GM12891 (cell line): ENCODE measurements around the gene LCMT1.
"Not testable (repeated sequence)": the region's sequence is repeated elsewhere in the genome, so short reads cannot be mapped to it uniquely, and the experiment has no call there.

ENCODE experiments used
- DNase-seq: peaks from one replicate; pipeline ENCODE4 v3.0.0; 2011; ENCODE audit warnings: low spot score; ENCODE audit not compliant: insufficient read length
- FAIRE-seq: peaks from 2 replicates; lab custom pipeline; 2011; peaks lifted over from hg19 to GRCh38; lab: Jason Lieb, UNC
- PAX5 ChIP-seq: IDR thresholded peaks from 2 replicates; pipeline ENCODE4 v1.6.1; 2011; ENCODE audit warnings: low read length, moderate library complexity, mild to moderate bottlenecking; ENCODE audit not compliant: insufficient read depth, severe bottlenecking
- POLR2A ChIP-seq: IDR thresholded peaks from 2 replicates; pipeline ENCODE4 v1.6.1; 2011; ENCODE audit warnings: low read depth, low read length, control low read depth
- POLR2AphosphoS5 ChIP-seq: IDR thresholded peaks from 2 replicates; pipeline ENCODE4 v1.6.1; 2011; ENCODE audit warnings: low read depth, low read length, control low read depth
- POU2F2 ChIP-seq: IDR thresholded peaks from 2 replicates; pipeline ENCODE4 v1.6.1; 2011; ENCODE audit warnings: low read depth, mild to moderate bottlenecking, control low read depth, low read length, moderate library complexity
- SPI1 ChIP-seq: IDR thresholded peaks from 2 replicates; pipeline ENCODE4 v1.6.1; 2011; ENCODE audit warnings: low read depth, low read length, control low read depth
- TAF1 ChIP-seq: IDR thresholded peaks from 2 replicates; pipeline ENCODE4 v1.6.1; 2011; ENCODE audit warnings: low read depth, low read length, control low read depth

Gene LCMT1

GRCh38 chr16:25161753-25162367, 50.3 kb downstream of the LCMT1 start:
- FAIRE-seq, result no peak
- no peak for DNase-seq
- TF ChIP-seq PAX5, result no peak
- no peak for TF ChIP-seq SPI1
- no peak for TF ChIP-seq POU2F2
- TF ChIP-seq POLR2A, result no peak
- no peak for TF ChIP-seq POLR2AphosphoS5
- no peak for TF ChIP-seq TAF1

- no peak for FAIRE-seq
These were observed 52.1 kb downstream of the LCMT1 start for GRCh38 chr16:25163683-25164082.

GRCh38 chr16:25165284-25165683, 53.7 kb downstream of the LCMT1 start:
- FAIRE-seq (no peak), DNase-seq (no peak)
- TF ChIP-seq SPI1 (no peak), POLR2AphosphoS5 (no peak), PAX5 (no peak), POLR2A (no peak), POU2F2 (no peak), TAF1 (no peak)

More at GRCh38 chr16:25163683-25164082, 52.1 kb downstream of the LCMT1 start:
- TF ChIP-seq POLR2A, result no peak
- no peak for DNase-seq

- DNase-seq, FAIRE-seq: not testable (repeated sequence)
These were observed 56.4 kb downstream of the LCMT1 start for GRCh38 chr16:25167920-25168319.

- TF ChIP-seq POU2F2, result no peak
- TF ChIP-seq TAF1, result no peak
- TF ChIP-seq POLR2AphosphoS5, result no peak
- no peak for TF ChIP-seq SPI1
- TF ChIP-seq POLR2A, result no peak
- no peak for TF ChIP-seq PAX5
- DNase-seq (no peak), FAIRE-seq (no peak)
These were observed 59.8 kb downstream of the LCMT1 start for GRCh38 chr16:25171390-25171789.

GRCh38 chr16:25172831-25173230, 61.3 kb downstream of the LCMT1 start:
- no peak for FAIRE-seq
- no peak for DNase-seq
- no peak for TF ChIP-seq SPI1
- no peak for TF ChIP-seq PAX5
- TF ChIP-seq POLR2AphosphoS5, result no peak
- TF ChIP-seq POLR2A, result no peak
- no peak for TF ChIP-seq TAF1
- TF ChIP-seq POU2F2, result no peak

GRCh38 chr16:25174285-25174684, 62.7 kb downstream of the LCMT1 start:
- FAIRE-seq, result no peak

GRCh38 chr16:25176136-25176535, 64.6 kb downstream of the LCMT1 start:
- DNase-seq (no peak), FAIRE-seq (no peak)
- TF ChIP-seq PAX5 (no peak), POU2F2 (no peak), POLR2A (no peak), POLR2AphosphoS5 (no peak), SPI1 (no peak), TAF1 (no peak)

More at GRCh38 chr16:25174285-25174684, 62.7 kb downstream of the LCMT1 start:
- TF ChIP-seq PAX5 (no peak), POU2F2 (no peak), POLR2A (no peak)
- DNase-seq, result no peak

GRCh38 chr16:25177512-25177830, 65.9 kb downstream of the LCMT1 start:
- DNase-seq (no peak), FAIRE-seq (no peak)
- TF ChIP-seq POLR2AphosphoS5, result no peak
- no peak for TF ChIP-seq POLR2A
- TF ChIP-seq SPI1, result no peak
- TF ChIP-seq TAF1, result no peak
- no peak for TF ChIP-seq PAX5
- no peak for TF ChIP-seq POU2F2

GRCh38 chr16:25177831-25178688, 66.5 kb downstream of the LCMT1 start:
- DNase-seq (no peak), FAIRE-seq (no peak)
- TF ChIP-seq POLR2A (no peak), POLR2AphosphoS5 (no peak), SPI1 (no peak), POU2F2 (no peak), PAX5 (no peak), TAF1 (no peak)

GRCh38 chr16:25181236-25181635, 69.7 kb downstream of the LCMT1 start:
- DNase-seq, FAIRE-seq: not testable (repeated sequence)
